ENCODE results near the gene TMEM116.

- TF ChIP-seq CTCF (IDR thresholded peaks at IDR 0.05) = no peak
- no peak for TF ChIP-seq POLR2A (IDR thresholded peaks at IDR 0.05)
- TF ChIP-seq POLR2AphosphoS5 (IDR thresholded peaks at IDR 0.05) = no peak
Measured at GRCh38 chr12:112032292-112032691, 19.3 kb upstream of the TMEM116 start.

Data from transverse colon (tissue), 4 donors.